GM12865 (cell line): Measurements from ENCODE around the gene CYB561D1.

Experiments
- DNase-seq: peaks from one replicate; pipeline ENCODE4 v3.0.0; 2010; ENCODE audit warnings: low read depth
- H3K4me3 ChIP-seq: 2 replicates; pipeline ENCODE4 v1.5.1; 2011; ENCODE audit warnings: mild to moderate bottlenecking, low read depth, low read length, control low read depth
- TF ChIP-seq, protein P1 (sequence below): IDR thresholded peaks from 2 replicates; pipeline ENCODE4 v1.5.1; 2011; ENCODE audit warnings: low read length, control low read depth, low read depth, inconsistent platforms; ENCODE audit not compliant: insufficient read depth; ENCODE audit errors: missing control alignments

CYB561D1 gene

DNA sequence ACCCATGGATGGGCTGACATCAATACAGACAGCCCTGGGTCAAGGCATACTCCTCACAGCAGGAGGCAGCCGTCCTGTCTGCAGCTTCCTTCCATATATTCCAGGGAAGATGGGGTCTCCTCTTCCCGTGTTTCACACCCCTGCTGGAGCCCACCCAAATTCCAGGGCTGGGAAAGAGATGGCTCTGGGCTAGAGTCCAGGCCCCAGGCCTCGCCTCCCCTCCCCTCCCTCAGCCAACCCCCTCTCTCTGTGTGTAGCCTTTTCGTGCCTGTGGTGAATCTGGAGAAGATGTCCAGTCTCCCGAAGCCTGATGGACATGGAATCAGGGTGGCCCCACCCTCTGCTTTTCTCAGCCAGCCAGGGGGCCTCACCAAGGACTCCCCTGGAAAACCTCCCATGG, 6.6 kb upstream of the CYB561D1 start:
- H3K4me3 ChIP-seq, result no peak overlapping the region
- DNase-seq, result no peak
- TF ChIP-seq, protein P1, sequence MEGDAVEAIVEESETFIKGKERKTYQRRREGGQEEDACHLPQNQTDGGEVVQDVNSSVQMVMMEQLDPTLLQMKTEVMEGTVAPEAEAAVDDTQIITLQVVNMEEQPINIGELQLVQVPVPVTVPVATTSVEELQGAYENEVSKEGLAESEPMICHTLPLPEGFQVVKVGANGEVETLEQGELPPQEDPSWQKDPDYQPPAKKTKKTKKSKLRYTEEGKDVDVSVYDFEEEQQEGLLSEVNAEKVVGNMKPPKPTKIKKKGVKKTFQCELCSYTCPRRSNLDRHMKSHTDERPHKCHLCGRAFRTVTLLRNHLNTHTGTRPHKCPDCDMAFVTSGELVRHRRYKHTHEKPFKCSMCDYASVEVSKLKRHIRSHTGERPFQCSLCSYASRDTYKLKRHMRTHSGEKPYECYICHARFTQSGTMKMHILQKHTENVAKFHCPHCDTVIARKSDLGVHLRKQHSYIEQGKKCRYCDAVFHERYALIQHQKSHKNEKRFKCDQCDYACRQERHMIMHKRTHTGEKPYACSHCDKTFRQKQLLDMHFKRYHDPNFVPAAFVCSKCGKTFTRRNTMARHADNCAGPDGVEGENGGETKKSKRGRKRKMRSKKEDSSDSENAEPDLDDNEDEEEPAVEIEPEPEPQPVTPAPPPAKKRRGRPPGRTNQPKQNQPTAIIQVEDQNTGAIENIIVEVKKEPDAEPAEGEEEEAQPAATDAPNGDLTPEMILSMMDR, result no peak

DNA sequence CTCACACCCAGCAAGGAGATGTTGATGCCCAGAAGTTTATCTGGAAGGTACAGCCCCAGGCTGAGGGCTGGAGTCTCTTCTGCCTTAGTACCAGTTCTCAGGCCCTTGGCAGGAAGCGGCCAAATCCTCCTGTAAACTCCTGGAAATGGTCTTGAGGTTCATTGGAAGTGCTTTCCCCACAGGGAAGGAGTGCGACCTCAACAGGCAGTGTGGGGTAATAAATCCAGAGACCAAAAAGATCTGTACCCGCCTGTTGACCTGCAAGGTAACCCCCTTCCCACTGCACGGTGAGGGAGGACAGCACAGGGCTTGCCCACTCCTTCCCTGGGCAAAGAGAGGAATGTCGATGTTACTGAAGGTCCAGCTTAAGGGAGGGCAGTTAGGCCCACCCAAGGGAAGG, 5.7 kb upstream of the CYB561D1 start:
- TF ChIP-seq, protein P1, result no peak
- H3K4me3 ChIP-seq, result no peak overlapping the region
- no peak for DNase-seq

DNA sequence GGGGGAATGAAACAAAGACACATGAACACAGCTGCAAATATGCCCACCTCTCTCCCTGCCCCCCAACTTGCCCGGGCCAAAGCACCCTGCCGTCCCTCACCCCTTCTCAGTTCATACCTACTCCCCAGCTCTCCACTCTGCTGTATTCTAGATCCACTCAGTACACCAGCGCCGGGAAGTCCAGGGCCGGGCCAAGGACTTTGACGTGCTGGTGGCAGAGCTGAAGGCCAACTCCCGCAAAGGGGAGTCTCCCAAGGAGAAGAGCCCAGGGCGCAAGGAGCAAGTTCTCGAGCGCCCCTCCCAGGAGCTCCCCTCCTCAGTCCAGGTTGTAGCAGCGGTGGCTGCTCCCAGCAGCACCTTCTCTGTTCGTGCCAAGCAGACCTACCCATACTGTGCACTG, 5.2 kb upstream of the CYB561D1 start:
- TF ChIP-seq, protein P1, result no peak
- no peak overlapping the region for H3K4me3 ChIP-seq
- no peak for DNase-seq

DNA sequence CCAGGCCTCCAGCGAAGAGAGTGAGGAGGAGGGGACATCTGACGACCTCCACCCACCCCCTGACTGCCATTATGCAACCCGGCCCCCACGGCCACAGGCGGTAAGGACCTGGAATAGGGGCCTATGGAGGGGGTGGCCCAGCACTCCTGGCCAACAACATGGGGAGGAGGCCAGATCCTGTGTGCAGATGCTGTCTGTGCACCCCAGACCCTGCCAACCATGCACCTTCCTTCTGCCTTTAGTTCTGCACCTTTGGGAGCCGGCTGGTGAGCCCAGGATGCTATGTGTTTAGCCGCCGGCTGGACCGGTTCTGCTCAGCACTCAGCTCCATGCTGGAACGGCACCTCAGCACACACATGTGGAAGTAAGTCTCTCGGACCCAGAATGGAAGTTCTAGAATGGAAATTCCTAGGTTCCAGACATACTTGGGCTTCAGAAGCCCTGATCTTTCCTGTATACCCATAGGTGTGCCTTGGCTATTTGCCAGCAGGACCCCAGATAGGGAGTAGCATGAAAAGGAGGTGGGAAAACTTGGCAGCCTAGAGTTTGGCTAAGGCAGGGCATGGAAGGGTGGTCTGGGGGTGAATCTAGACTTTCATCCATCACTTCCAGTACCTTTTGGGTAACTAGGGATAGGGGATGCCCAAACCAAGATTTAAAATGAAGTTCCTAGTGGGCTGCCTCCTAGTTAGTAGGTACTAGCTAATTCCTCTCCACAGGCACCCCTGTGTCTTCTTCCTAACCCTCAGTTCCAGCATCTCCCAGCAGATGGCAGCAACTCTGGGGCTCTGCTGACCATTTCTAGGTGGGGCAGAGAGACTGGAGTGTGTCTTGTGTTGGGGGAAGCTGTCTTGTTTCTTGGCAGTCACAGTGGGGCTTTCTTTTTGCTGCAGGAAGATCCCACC, 3.6 kb upstream of the CYB561D1 start:
- peak; percentile 74 for DNase-seq

DNA sequence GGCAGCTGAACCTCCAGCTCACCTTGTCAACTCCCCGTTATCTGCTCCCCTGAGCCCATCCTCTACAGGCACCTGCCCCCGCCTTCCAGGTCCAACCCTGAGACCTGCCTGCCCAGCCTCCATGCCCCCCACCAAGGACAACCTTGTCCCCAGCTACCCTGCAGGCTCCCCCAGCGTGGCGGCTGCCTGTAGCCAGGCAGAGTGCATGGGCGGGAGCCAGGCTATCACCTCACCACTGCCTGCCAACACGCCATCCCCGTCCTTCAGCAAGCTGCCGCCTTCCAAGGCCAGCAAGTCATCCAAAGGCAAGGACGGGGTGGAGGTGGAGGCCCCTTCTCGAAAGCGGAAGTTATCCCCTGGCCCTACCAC, 3.0 kb upstream of the CYB561D1 start:
- no peak for DNase-seq
- TF ChIP-seq, protein P1, result no peak
- no peak overlapping the region for H3K4me3 ChIP-seq

More for the DNA sequence above, 3.6 kb upstream of the CYB561D1 start:
- TF ChIP-seq, protein P1, result peak; percentile 83
- H3K4me3 ChIP-seq, result no peak overlapping the region

DNA sequence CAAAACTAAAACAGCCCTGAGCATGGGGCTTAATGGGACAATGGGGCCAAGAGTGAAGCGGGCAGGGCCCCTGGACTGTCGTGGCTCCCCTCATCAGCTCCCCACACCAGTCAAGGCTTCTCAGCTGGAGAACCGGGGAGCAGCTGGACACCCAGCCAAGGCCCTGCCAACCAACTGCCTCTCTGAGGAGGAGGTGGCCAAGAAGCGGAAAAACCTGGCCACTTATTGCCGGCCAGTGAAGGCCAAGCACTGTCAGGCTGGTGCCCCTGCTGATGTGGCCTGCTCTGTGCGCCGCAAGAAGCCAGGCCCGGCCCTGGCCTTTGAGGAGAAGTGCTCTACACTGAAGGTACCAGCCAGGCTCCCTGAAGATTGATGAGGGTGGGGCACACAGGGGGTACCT, 2.5 kb upstream of the CYB561D1 start:
- DNase-seq, result no peak
- H3K4me3 ChIP-seq, result no peak overlapping the region
- TF ChIP-seq, protein P1, result no peak

DNA sequence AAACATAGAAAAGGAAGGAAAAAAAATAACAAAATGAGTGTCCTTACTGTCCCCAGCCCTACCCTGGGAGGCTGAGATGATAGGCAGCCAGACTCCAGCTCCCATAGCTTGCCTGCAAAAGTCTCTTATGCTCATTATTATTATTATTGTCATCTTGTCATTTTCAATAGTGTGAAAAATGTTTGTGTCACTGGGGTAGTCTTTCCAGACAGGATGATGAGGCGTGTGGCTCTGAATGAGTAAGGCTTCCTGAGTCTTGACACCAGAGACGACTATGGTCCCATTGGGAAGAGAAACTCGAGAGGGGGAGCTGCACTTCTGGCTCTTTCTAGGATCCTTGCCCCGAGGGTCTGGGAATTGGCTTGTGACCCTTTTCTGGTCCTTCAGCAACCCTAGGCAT, 1.1 kb upstream of the CYB561D1 start:
- no peak for DNase-seq
- TF ChIP-seq, protein P1, result no peak
- H3K4me3 ChIP-seq, result no peak overlapping the region
